ENCODE data around the gene DUOXA1.
"Not testable (repeated sequence)": the region's sequence is repeated elsewhere in the genome, so short reads cannot be mapped to it uniquely, and the experiment has no call there.

DUOXA1 gene

GRCh38 chr15:45105586-45105985, 24.1 kb downstream of the DUOXA1 start:
- TF ChIP-seq CTCF (IDR thresholded peaks at IDR 0.05): no peak
- Mint-ChIP-seq H3K36me3 (ENCODE audit: low read depth) (no peaks in the 10 kb centered on the region), H3K4me1 (no peaks in the 10 kb centered on the region), H3K4me3 (no peak overlapping the region), H3K27me3 (ENCODE audit: low read depth, poor library complexity) (peaks cover 81% of the 10 kb centered on the region), H3K27ac (no peak overlapping the region), H3K9me3 (peaks cover 3% of the 10 kb centered on the region)
- DNase-seq: no peak

DNA sequence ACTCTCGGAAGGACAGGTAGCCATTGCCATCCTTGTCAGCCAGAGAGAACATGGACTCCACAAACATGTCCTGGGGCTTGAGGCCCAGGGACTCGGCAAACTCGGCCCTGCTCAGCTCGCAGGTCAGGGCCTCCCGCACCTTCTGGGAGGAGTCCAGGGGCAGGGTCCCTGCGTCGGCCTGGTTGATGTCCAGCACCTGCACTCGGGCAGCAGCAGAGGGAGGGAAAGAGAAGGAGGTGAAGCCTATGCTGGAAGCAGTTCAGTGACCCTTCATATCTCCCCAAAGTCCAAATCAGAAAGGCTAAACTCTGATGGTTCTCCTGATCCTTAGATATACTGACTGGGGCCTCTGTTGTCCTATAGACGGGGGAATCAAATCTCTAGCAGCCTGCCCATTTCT, 25.5 kb downstream of the DUOXA1 start:
- not testable (repeated sequence) for H3K4me3 Mint-ChIP-seq; DNase-seq; H3K36me3 Mint-ChIP-seq (ENCODE audit: low read depth); H3K9me3 Mint-ChIP-seq; H3K4me1 Mint-ChIP-seq; H3K27ac Mint-ChIP-seq
- peaks cover 74% of the 10 kb centered on the region for H3K27me3 Mint-ChIP-seq (ENCODE audit: low read depth, poor library complexity)

DNA sequence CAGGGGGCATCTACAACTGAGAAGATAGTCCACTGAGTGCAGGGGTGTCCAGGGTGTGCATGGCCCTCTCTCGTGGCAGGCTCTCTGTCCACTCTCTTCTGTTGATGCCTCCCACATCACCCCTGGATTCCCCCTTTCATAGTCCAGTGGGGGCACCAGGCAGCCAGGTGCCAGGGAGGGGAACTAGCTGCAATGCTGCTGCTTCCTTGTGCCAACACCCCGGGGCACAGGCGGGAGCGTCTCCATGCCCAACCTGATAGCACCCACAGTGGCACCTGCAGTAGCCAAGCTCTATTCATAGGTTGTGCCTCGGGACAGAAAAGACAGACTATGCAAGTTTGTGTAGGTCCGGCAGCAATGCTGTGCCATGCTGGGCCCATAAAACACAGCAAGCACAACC, 27.5 kb downstream of the DUOXA1 start:
- Mint-ChIP-seq H3K27ac (no peak overlapping the region), H3K27me3 (ENCODE audit: low read depth, poor library complexity) (peaks cover 66% of the 10 kb centered on the region), H3K4me1 (no peaks in the 10 kb centered on the region), H3K36me3 (ENCODE audit: low read depth) (no peaks in the 10 kb centered on the region), H3K4me3 (no peak overlapping the region), H3K9me3 (no peaks in the 10 kb centered on the region)
- no peak for TF ChIP-seq CTCF (IDR thresholded peaks at IDR 0.05)
- no peak for DNase-seq

DNA sequence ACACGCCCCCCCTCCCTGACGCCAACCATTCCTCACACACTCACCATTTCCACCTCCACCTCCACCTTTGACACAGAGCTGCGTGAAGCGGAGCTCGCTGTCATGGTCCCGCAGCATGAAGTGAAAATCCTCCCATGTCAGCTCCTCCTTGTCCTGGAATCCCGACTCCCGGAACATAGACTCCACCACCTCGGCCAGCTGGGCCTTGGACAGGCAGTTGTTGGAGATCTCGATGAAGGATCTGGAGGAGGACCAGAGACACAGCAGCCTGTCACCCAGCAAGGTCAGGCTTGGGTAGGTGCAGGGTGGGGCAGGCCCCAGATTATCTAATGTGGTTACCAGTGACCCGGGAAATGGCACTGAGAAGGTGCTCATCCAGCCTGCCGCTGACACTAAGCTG, 27.9 kb downstream of the DUOXA1 start:
- Mint-ChIP-seq H3K9me3 (no peaks in the 10 kb centered on the region), H3K27me3 (ENCODE audit: low read depth, poor library complexity) (peaks cover 61% of the 10 kb centered on the region), H3K27ac (no peak overlapping the region), H3K36me3 (ENCODE audit: low read depth) (no peaks in the 10 kb centered on the region), H3K4me1 (no peaks in the 10 kb centered on the region), H3K4me3 (no peak overlapping the region)
- no peak for DNase-seq
- TF ChIP-seq CTCF (IDR thresholded peaks at IDR 0.05): no peak

- H3K9me3 Mint-ChIP-seq: no peaks in the 10 kb centered on the region
- no peaks in the 10 kb centered on the region for H3K36me3 Mint-ChIP-seq (ENCODE audit: low read depth)
- peaks cover 56% of the 10 kb centered on the region for H3K27me3 Mint-ChIP-seq (ENCODE audit: low read depth, poor library complexity)
- no peak overlapping the region for H3K27ac Mint-ChIP-seq
- H3K4me3 Mint-ChIP-seq: no peak overlapping the region
- no peak for TF ChIP-seq CTCF (IDR thresholded peaks at IDR 0.05)
- no peak for DNase-seq
- H3K4me1 Mint-ChIP-seq: no peaks in the 10 kb centered on the region
These were observed 28.6 kb downstream of the DUOXA1 start for GRCh38 chr15:45100884-45101625.

DNA sequence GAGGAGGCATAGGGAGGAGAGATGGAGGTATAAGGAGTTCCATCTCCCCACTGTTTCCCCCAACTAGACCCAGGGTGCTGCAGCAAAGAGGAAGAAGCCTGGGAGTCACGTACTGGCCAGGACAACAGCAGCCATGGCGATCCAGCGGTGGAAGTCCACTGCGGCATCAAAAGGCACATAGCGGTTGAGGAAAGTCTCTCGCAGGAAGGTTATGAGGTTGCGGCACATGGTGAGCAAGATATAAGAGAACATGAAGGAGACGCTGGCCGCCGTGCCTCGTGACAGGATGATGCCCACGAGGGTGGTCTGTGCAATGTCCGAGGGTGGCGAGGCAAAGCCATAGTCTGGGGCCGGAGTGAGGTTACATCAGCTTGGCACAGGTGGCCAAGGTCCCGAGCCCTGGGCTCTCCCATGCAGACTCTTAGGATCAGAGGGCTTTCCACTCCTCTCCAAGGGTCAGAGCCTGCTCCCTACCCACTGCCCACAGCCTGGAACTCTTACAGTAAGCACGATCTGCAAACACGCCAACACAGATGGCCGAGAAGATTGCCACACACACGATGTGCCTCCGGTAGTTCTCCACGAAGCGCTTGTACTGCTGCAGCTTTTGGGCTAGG, 30.0 kb downstream of the DUOXA1 start:
- DNase-seq: no peak
- H3K27ac Mint-ChIP-seq: no peak overlapping the region
- H3K4me3 Mint-ChIP-seq: no peak overlapping the region
- TF ChIP-seq CTCF (IDR thresholded peaks at IDR 0.05): no peak
- no peaks in the 10 kb centered on the region for H3K4me1 Mint-ChIP-seq
- H3K9me3 Mint-ChIP-seq: no peaks in the 10 kb centered on the region
- H3K27me3 Mint-ChIP-seq (ENCODE audit: low read depth, poor library complexity): peaks cover 53% of the 10 kb centered on the region
- no peaks in the 10 kb centered on the region for H3K36me3 Mint-ChIP-seq (ENCODE audit: low read depth)
